HG03066 (cell line): ENCODE measurements around the gene CARD9.

Experiments
- ATAC-seq: cut with Tn5 transposase; IDR thresholded peaks from one replicate; pipeline ENCODE4 v1.9.1; 2021; ENCODE audit warnings: low read depth; ENCODE audit not compliant: unreplicated experiment

Gene CARD9

DNA sequence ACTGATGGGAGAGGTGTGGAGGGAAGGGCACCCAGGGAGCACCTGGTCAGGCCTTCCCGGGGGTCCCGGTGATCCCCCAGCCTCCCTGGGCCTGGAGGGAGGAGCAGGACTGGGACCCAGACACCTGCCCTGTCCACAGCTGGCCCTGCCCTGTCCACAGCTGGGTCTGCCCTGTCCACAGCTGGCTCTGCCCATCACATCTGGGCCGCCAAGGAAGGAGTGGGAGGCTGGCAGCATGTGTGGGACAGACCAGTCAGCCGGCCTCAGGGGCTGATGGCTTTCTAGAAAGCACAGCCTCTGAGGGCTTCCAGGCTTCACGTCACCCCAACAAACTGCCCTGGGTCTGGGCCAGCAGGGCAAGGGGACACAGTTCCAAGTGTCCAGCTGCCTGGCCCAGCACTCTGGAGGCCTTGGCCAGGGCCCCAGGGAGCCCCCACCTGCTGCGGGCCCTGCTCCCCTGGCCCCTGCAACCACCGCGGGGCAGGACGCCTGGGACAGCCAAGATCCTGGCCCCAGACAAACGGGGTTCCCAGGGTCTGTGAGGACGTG, 22.1 kb downstream of the CARD9 start:
- ATAC-seq = no peak

DNA sequence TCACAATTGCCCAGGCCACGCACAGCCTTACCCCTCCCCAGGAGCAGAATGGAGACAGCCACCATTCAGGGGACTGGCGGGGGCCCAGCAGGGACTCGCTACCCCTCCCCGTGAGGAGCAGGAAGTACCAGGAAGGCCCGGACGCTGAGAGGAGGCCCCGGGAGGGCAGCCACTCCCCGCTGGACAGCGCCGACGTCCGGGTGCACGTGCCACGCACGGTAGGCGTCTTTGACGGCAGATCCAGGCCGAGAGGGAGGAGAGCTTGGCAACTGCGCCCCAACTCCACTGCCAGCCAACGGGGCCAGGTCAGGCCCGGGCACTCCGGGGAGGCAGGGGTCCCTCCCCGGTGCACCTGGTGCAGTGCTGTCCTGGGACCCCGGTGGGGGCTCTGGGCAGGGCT, 23.9 kb downstream of the CARD9 start:
- no peak for ATAC-seq

DNA sequence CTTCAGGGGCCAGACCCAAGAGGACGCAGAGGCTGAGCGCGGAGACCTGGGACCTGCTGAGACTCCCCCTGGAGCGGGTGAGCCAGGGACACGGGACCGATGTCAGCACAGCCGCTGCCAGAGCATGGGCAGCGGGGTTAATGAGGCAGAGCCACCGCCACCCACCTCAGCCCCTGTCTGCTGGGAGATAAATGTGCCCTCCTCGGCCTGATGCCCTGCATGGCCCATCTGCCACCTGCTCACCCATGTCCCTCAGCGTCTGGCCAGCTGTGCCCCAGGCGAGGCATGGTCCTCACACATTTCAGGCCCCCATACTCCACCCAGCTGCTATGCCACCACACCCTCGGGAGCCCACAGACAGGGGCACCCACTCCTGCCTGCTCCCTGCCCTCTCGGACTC, 24.8 kb downstream of the CARD9 start:
- ATAC-seq = no peak

DNA sequence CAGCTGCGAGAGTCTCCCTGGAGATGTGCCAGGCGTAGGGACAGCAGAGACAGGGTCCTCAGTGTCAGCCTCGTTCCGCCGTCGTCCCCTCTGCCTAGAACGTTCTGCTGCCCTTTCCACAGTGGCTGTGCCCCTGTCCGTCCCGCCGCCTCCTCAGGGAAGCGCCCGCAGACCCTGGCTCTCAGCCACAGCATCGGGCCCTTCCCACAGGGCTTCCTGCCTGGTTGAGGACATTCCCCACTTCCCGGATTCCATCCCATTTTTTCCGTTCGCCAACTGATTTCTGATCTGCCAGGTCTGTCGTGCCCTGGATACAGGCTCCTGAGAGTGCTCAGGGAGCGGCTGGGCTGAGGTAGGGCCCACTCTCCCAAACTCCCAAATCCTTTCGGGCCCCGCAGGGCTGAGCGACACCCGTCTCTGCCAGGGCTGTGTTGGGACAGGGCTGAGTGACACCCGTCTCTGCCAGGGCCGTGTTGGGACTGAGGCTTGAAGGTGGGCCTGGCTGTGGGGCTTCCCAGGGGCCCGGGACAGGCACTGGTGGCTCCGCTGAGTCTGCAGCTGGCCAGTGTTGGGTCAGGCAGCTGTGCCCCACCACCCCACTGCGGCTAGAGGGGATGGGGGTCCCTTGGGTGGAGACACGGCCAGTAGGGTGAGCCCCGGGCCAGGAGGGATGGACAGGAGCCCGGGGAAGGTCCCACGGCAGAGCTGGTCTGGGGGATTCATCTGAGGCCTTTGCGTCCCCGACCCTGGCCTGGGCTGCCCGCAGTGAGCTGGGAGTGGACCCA, 25.8 kb downstream of the CARD9 start:
- no peak for ATAC-seq

DNA sequence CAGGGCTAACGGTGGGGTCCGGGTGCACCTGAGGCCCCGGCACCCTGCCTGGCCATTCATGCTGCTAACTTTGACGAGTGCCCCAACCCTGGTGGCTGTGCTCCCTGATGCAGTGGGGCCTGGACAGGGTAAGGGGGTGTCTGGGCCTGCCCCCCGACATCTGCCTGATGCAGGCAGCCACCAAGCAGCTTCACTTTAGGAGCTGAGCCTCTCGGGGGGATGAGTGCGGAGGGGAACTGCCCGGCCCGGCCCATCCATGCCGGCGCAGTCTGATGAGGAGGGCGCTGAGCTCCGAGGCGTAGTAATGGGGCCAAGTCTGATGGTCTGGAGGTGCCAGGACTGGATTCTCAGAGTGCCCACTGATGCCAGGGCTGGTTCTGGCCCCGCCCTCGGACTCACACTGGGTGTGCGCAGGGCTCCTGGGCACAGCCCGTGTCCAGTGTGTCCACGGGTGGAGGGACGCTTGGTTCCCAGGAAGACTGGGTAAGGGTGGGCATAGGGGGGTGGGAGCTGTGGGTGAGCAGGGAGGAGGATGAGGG, 26.5 kb downstream of the CARD9 start:
- no peak for ATAC-seq

DNA sequence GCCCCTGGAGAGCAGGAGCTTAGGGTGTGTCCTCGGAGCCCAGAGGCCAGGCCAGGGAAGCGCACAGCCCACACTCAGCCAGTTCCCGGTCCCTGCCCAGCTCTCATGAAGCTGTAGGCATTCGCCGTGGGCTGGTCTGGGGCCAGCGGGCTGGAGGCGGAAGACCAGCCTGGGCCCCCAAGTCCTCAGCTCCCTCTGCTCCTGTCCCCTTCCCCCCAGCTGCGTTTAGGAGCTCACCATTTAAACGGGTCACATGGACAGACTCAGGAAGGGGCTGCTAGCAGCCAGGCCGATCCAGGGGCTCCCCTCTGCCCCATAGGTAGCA, 27.4 kb downstream of the CARD9 start:
- no peak for ATAC-seq

DNA sequence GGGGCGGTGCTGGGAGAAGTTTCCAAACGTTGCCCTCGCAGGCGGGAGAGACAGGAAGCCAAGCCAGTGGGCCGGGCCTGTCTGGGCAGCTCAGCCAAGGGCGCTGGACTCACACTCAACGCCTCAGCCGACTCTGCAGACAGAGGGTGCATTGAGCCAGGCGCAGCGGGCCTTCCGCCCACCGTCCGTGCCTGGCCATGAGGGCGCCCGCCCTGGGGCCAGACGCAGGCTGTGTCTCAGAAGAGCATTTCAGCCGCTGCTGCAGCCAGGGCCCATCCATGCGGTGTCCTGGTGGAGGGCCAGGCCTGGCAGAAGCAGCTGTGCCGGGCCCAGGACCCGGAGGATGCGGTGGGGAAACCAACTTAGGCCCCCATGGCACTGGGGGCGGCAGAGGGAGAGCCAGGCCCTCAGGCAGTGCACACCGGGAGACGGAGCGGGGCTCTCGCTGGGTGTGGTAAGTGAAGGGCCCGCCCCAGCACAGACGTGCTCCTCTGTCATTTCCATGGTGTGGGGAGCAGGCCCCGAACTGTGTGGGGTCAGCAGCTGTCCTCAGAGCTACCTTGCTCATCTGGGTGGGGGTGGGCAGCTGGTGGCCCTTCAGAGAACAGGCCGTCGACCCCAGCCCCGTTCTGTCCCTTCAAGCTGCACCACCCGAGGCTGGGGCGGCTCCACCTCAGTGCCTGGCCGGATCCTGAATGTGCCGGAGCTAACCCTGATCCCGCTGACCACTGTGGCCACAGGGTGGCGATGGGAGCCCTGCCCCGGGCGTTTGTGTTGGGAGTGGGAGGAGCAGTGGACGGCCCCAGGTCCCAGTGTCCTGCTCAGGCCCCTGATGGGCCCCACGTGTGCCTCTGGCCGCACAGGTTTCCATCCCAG, 27.9 kb downstream of the CARD9 start:
- no peak for ATAC-seq

DNA sequence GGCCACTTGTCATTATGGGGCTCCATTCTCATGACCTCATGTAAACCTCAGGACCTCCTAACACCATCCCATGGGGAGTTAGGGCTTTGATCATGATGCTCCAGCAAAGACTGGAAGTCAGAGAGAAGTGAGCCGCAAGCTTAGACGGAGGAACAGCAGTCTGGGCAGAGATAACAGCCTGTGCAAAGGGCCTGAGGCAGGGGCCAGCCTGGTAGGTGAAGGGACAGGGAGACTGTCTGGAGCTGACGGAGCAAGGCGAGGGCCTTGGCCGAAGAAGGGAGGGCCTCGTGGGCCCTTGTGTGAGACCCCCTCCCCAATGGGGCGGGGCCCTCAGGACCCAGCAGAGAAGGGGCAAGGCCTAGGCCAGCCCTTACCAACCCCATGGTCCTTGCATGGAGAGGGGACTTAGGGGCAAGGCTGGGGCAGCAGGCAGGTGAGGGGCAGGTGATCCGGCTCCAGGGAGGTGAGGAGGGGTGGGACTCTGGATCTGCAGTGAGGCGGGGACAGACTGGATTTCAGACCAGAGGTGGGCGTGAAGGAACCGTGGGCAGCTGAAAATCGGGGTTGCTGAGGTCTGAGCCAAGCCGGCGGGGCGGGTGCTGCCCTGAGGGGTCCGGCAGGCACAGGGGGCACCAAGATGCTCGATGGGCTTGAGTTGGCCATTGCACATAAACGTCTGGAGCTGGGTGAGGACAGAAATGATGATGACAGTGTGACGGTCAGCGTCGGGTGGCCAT, 28.8 kb downstream of the CARD9 start:
- no peak for ATAC-seq

DNA sequence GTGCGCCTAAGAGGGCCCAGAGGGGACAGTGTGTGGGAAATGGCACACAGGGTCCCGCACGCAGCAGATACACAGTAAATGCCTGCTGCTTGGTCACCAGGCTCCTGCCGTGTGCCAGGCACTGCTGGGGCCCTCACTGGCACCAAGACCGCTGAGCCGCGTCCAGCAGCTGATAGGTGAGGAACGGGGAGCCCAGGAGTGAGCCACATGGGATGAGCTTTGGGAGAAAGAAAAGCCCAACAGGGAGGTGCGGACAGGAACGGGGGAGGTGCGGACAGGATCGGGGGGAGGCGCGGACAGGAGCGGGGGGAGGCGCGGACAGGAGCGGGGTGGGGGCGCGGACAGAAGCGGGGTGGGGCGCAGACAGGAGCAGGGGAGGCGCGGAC, 29.6 kb downstream of the CARD9 start:
- ATAC-seq = no peak

DNA sequence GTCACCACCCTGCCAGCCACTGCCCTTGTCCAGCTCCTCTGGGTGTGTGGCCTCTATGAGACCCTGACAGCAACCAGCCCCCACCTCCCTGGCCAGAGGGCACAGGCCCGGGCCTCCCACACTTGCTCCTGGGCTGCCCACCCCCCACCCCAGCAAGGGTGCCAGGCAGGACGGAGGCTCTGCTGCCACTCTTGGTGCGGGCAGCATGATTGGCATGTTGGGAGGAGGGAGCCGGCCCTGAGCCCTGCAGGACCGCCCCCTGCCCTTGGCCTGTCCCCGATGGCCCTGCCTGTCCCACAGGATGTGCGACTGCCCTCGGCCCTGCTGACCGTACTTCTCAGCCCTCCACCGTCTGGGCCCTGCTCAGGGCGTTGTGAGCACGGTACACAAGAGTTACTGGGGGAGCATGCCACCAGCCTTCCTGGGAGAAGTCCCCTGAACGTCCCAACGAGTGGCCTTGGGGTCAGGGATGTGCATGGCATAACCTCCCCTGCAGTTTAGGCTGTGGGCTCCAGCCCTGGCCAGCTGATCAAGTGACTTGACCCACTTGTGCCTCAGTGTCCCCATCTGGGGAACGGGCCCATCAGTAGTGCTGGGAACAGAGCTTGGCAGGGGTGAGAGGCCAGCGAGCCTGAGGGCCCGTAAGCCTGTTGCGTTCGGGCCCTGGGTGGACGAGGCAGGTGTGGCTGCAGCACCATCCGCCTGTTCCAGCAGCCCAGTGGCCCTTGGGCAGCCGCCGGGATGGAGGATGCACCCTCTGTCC, 30.2 kb downstream of the CARD9 start:
- no peak for ATAC-seq

DNA sequence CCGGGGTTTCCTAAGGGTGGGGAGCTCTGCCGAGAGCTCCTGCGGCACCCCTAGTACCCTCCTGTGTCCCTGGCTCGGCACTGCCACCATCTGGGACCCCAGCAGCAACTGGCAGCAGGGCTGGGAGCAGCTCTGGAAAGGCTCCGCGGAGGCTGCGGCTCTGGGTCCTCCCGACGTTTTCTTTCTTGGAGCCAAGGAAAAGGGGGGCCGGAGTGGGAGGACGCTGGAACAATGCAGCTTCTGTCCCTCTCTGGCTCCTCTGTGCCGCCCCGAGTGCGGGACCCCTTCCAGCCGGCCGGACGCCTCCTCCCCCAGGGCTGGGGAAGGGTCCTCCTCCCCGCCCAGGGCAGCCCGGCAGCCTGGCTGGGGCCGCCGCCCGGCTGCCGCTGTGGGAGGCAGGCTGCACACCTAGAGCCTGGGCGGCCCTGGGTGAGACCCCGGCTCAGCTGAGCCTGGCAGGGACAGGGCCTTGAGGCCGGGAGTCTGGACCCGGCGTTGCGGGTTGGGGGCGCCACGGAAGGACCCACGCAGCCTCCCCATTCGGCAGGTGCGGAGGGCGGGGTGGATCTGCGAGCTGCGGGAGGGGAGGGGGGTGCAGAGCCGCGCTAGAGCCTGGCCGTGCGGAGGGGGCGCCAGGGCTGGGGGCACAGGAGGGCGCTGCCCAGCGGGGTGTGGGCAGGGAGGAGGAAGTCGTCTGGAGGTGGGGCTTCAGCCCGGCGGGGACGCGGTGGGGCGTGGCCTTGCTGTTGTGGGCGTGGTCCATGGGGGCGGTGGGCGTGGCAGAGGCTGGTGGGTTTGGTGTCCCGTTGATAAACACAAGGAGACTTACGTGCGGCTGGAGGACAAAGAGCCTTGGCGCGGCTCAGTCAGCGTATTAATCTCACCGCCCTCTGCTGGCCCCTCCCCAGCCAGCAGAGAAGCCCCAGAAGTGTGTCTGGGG, 31.0 kb downstream of the CARD9 start:
- no peak for ATAC-seq

DNA sequence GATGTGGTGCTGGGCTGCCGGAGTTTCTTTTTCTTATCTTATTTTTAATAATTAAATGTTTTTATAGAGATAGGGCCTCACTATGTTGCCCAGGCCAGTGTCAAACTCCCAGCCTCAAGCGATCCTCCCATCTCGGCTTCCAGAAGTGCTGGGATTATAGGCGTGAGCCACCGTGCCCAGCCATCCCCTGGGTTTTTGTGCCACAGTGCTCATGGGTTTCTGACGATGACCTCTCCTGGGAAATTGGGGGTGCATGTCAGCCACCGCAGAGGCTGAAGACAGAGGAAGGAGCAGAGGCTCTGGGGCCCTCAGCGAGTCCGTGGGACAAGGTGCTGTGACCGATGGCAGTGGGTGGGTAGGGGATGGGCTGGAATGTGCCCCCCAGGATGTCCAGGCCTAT, 31.7 kb downstream of the CARD9 start:
- ATAC-seq = no peak

DNA sequence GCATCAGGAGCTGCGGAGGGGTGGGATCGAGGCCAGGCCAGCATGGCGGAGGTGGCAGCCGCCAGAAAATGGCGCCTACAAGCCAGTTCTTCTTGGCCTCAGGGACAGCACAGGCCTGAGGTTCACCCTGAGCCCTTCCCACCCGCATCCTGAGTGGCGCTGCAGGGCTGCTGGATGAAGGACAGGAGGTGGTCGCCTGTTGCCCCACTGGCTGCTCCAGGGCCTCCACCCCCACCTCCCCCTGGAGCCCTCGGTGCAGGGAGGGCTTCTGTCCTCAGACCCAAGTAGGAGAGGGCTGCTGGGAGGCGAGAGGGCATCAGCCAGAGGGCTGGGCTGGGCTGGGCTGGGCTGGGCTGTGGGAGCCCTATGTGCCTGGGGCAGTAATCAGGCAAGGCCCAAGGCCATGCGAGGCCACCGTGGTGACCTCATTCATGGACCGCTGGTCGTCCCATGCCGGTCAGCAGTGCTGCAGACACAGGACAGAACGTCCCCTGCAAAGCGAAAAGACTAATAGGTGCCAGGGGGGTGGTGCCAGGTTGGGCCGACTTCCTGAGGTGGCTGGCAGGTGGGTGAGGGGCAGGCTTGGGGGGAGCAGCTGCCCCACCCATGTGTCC, 32.3 kb downstream of the CARD9 start:
- ATAC-seq = no peak

DNA sequence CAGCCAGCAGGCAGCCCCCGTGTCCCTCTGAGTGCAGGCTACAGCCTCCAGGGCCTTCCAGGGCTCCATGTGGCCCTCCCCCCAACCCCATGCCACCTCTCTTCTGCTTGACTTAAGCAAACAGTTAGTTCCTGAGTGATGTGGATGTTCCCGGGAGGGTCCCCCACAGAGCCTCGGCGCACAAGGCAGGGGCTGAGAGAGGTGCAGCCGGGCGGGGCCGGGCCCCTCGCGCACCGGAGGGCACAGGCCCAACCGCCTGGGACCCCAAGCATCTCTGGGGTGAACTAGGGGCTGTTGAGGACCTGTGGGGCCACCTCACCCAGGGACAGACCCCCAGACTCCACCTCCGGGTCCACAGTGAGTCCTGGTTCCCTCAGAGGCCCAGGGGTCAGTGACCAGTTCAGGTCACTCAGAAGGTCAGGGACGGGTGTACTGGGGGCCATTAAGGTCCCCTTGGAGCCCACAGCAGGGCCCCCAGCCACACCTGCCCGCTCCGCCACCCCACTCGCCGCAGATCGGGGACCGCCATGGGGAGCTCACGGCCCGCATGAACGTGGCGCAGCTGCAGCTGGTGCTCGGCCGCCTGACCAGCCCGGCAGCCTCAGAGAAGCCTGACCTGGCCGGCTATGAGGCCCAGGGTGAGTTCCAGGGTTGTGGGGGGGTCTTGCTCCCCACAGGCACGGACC, 33.0 kb downstream of the CARD9 start:
- ATAC-seq = no peak

DNA sequence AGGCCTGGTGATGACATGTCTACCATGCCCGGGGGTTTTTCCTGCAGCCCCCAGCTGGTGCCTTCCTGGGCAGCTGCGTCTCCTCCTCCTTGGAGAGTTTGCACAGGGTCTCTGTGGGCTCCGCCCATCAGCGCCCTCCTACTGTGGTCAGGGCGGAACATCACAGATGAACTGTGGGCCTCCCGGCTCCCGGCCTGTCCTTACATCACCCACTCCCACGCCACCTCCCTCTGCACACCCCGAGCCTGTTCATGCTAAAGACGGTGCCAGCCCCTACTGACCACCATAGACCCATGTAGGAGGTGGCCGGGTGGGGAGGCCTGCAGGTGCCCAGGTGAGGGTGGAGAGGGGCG, 33.5 kb downstream of the CARD9 start:
- no peak for ATAC-seq

DNA sequence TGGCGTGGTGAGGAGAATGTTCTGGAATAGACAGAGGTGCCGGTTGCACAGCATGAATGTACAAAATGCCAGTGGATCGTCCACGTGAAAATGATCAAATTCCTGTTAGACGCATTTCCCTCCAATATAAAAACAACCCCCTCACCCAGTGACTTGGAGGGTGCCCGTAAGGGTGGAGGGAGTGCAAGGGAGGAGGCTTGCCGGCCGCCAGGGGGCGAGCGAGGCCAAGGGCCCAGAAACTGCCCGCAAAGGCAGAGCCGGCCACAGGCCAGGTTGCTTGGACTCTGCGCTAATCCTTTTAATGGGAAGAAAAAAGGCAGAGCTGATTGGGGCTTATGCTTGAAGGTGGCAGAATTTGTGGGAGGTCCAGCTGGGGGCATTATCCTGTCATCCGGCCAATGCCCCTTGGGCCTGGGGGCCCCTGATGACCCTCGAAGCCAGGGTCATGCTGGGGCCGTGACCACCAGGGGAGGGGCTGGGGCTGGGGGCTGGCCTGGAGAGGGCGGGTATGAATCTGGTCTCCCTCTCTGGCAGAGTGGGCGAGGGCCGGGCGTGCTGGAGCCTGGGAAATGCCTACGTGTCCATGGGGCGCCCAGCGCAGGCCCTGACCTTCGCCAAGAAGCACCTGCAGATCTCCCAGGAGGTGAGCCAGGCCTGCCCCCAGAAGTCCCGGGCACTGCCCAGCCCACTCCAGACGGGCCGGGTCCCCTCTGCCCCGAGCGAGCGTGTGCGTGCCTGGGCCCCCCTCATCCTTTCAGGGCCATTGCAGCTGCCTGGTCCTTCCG, 34.1 kb downstream of the CARD9 start:
- no peak for ATAC-seq

DNA sequence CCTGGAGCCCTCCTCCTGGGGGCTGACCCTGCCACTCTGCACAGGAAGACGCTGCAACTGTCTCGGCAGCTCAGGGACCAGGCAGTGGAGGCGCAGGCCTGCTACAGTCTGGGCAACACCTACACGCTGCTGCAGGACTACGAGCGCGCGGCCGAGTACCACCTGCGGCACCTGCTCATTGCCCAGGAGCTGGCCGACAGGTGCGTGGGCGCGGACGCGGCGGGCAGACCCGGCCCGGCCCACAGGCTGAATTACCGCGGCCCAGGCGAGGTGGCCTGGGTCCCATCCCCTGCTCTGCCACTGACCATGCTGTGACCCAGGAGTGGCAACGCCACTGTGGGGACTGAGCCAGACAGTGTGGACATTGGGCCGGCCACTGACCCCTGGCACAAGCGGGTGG, 35.0 kb downstream of the CARD9 start:
- no peak for ATAC-seq
